OCI-LY3 (cell line): ENCODE data around the gene SPIRE1.

Experiments used
- H2AFZ ChIP-seq: fragments of 200-600, 300-600 bp; shearing (Covaris generic); 2 replicates; pipeline ENCODE4 v1.6.0; 2014; ENCODE audit warnings: antibody characterized with exemption, low read depth, low read length
- H3K27ac ChIP-seq: fragments of 200-600, 300-600 bp; sonication (generic); 2 replicates; pipeline ENCODE4 v1.5.1; 2014; ENCODE audit warnings: mild to moderate bottlenecking, low read length, moderate library complexity, mixed read lengths
- H3K27me3 ChIP-seq: fragments of 200-600, 300-600 bp; sonication (generic); 2 replicates; pipeline ENCODE4 v1.6.1; 2014; ENCODE audit warnings: low read depth, low read length, mixed read lengths
- H3K36me3 ChIP-seq: fragments of 200-600, 300-600 bp; sonication (generic); replicated peaks from 2 replicates; pipeline ENCODE3; 2014; ENCODE audit warnings: low read depth, low read length, mixed read lengths
- H3K4me1 ChIP-seq: fragments of 300-600, 200-600 bp; sonication (generic); 2 replicates; pipeline ENCODE4 v1.6.1; 2014; ENCODE audit warnings: low read length, mixed read lengths
- H3K4me2 ChIP-seq: fragments of 200-600, 300-600 bp; sonication (generic); 2 replicates; pipeline ENCODE4 v1.6.1; 2014; ENCODE audit warnings: low read length, mixed read lengths
- H3K4me3 ChIP-seq: fragments of 300-600, 200-600 bp; sonication (generic); 2 replicates; pipeline ENCODE4 v1.5.1; 2014; ENCODE audit warnings: antibody characterized with exemption, mild to moderate bottlenecking, low read length, moderate library complexity
- H3K79me2 ChIP-seq: fragments of 300-600, 200-600 bp; shearing (Covaris generic); 2 replicates; pipeline ENCODE4 v1.6.1; 2014; ENCODE audit warnings: mild to moderate bottlenecking, low read length, mixed read lengths
- H3K9ac ChIP-seq: fragments of 300-600, 200-600 bp; shearing (Covaris generic); 2 replicates; pipeline ENCODE4 v1.6.0; 2014; ENCODE audit warnings: mild to moderate bottlenecking, low read length, moderate library complexity
- H3K9me3 ChIP-seq: fragments of 200-600, 300-600 bp; shearing (Covaris generic); 2 replicates; pipeline ENCODE4 v1.6.1; 2014; ENCODE audit warnings: low read length, mixed read lengths; ENCODE audit not compliant: insufficient read depth
- H4K20me1 ChIP-seq: fragments of 200-600, 300-600 bp; sonication (generic); 2 replicates; pipeline ENCODE4 v1.6.1; 2016; ENCODE audit warnings: low read length, mixed read lengths; ENCODE audit not compliant: insufficient read depth
- EZH2phosphoT487 ChIP-seq: fragments of 200-600 bp; shearing (Covaris generic); IDR thresholded peaks from 2 replicates; pipeline ENCODE4 v1.6.1; 2018; ENCODE audit warnings: antibody characterized with exemption, mixed run types, low read depth
- TF ChIP-seq, protein P1 (sequence below): fragments of 200-600, 300-600 bp; sonication (generic); IDR thresholded peaks from 2 replicates; pipeline ENCODE4 v1.5.1; 2014; ENCODE audit warnings: antibody characterized with exemption, low read length, low read depth

The SPIRE1 gene

DNA sequence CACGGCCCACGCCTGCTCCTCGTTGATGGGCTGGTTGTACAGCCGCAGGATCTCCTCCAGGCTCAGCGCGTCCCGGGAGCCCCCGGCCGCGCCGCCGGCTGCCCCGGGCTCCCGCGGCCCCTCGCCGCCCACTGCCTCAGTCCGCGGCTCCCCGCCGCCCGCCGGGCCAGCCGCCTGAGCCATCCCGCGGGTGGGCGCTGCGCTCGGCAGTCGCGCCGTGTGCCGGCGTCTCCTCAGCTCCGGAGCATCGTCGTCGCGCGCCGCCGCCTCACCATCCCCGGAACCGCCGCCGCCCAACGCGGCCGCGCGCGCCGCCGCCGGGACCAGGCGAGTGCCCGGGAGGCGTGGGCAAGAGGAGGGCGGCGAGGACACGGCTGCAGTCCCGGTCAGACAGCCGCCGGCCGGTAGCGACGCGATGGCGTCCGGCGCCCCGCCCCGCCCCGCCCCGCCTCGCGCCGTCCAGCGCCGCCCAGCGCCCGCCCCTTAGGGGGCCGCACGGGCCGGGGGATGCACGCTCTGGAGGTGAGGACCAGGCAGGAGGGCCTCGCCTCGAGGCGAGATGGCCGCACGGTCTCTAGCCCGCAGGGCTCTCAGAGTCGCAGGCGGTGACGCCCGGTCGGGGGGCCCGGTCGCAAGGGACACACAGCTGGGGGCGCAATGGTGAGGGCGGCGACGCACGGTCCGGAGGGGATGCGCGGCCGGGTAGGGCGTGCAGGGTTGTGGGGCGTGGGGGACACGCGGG, at the start of gene SPIRE1:
TSS of gene SPIRE1 (minus strand) at position 424 of the 742 bp plus-strand sequence. CDS start at position 183, 241 bp downstream.
- Histone ChIP-seq H3K36me3 (no peaks in the 10 kb centered on the region), H3K9me3 (no peaks in the 10 kb centered on the region), H3K4me3 (peak within 1 kb of the TSS; percentile 87), H3K27me3 (no peaks in the 10 kb centered on the region), H4K20me1 (no peaks in the 10 kb centered on the region), H3K4me2 (peak within 1 kb of the TSS; percentile 80), H3K79me2 (peaks cover 24% of the 10 kb centered on the region), H2AFZ (peak within 1 kb of the TSS; percentile 68; the same call in 1 of the 2 replicates), H3K27ac (no peak within 1 kb of the TSS), H3K4me1 (peaks cover 13% of the 10 kb centered on the region; the same call in 1 of the 2 replicates), H3K9ac (peak within 1 kb of the TSS; percentile 68)
- TF ChIP-seq, protein P1, sequence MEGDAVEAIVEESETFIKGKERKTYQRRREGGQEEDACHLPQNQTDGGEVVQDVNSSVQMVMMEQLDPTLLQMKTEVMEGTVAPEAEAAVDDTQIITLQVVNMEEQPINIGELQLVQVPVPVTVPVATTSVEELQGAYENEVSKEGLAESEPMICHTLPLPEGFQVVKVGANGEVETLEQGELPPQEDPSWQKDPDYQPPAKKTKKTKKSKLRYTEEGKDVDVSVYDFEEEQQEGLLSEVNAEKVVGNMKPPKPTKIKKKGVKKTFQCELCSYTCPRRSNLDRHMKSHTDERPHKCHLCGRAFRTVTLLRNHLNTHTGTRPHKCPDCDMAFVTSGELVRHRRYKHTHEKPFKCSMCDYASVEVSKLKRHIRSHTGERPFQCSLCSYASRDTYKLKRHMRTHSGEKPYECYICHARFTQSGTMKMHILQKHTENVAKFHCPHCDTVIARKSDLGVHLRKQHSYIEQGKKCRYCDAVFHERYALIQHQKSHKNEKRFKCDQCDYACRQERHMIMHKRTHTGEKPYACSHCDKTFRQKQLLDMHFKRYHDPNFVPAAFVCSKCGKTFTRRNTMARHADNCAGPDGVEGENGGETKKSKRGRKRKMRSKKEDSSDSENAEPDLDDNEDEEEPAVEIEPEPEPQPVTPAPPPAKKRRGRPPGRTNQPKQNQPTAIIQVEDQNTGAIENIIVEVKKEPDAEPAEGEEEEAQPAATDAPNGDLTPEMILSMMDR: no peak
- no peak for TF ChIP-seq EZH2phosphoT487

DNA sequence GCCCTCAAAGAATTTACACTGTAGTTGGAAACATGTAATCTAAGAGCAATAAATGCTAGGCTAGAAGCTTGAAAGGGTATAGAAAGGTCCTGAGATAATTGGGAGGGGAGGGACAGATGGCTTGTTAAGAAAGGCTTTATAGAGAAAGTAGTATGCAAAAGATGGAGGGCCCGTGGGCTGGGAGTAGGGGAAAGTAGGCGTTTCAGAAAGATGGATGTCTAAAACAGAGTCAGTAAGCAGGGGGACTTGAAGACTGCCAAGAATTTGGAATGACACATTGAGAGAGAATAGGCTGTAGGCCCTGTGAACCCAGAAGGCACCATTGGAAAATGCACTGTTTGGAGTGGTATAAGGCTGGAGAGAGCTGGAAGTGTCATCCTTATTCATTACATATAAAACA, 45.8 kb upstream of the SPIRE1 start:
- Histone ChIP-seq H3K9me3 (no peaks in the 10 kb centered on the region), H3K4me3 (peak overlapping the region; percentile 85), H3K9ac (peak overlapping the region; percentile 88), H3K79me2 (peaks cover 72% of the 10 kb centered on the region), H3K27ac (no peak overlapping the region; the same call in 1 of the 2 replicates), H2AFZ (no peak overlapping the region), H3K36me3 (peaks cover 26% of the 10 kb centered on the region), H3K4me1 (peaks cover 24% of the 10 kb centered on the region), H4K20me1 (peaks cover 8% of the 10 kb centered on the region; the same call in 1 of the 2 replicates), H3K27me3 (no peaks in the 10 kb centered on the region), H3K4me2 (peak overlapping the region; percentile 72)
- TF ChIP-seq, protein P1: no peak
- no peak for TF ChIP-seq EZH2phosphoT487

DNA sequence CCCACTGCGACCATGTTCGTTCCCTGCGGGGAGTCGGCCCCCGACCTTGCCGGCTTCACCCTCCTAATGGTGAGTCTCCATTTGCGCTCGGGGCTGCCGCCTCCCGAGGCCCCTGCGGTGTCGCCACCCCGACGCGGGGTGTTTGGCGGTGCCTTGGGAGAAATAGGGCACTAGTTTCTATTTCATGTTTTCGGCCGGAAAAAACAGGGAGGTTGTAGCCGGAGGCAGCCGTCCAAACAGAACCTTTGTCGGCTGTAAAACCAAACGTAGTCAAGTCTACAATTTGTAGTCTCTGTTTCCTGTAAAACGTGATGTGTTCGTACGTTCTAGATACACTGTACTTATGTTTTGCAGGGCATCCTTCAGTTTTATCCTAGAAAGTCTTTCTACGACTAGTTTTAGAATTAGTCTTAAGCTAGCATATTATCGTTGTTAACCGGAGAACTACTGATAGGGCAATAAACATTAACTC, 45.2 kb upstream of the SPIRE1 start:
- Histone ChIP-seq H3K36me3 (peaks cover 30% of the 10 kb centered on the region), H3K27ac (peak overlapping the region; percentile 77), H4K20me1 (peaks cover 8% of the 10 kb centered on the region; the same call in 1 of the 2 replicates), H3K79me2 (peaks cover 72% of the 10 kb centered on the region), H3K9me3 (no peaks in the 10 kb centered on the region), H3K4me3 (peak overlapping the region; percentile 85), H3K27me3 (no peaks in the 10 kb centered on the region), H3K4me2 (peak overlapping the region; percentile 72), H3K4me1 (peaks cover 24% of the 10 kb centered on the region), H2AFZ (peak overlapping the region; percentile 89), H3K9ac (peak overlapping the region; percentile 88)
- TF ChIP-seq, protein P1: no peak
- TF ChIP-seq EZH2phosphoT487: no peak
